ENCODE results near the gene NRDC.

DNA sequence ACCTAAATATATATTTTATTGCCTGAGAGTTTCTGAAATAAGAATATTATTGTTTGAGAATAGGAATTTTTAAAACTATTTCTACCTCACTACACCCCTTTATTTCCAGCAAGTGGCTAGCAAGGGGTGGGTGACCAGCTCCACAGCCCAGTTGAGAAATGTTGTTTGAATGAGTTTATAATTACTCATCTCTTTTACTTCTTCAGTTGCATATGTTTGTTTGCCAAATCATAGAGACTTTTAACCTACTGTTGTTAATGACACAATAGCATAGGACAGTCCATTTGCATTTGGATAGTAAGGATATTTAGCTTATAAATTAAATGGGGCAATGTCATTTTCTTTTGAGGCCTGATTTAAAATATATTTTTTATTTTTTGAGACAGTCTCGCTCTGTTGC, 127.8 kb downstream of the NRDC start:
- TF ChIP-seq, protein P1, sequence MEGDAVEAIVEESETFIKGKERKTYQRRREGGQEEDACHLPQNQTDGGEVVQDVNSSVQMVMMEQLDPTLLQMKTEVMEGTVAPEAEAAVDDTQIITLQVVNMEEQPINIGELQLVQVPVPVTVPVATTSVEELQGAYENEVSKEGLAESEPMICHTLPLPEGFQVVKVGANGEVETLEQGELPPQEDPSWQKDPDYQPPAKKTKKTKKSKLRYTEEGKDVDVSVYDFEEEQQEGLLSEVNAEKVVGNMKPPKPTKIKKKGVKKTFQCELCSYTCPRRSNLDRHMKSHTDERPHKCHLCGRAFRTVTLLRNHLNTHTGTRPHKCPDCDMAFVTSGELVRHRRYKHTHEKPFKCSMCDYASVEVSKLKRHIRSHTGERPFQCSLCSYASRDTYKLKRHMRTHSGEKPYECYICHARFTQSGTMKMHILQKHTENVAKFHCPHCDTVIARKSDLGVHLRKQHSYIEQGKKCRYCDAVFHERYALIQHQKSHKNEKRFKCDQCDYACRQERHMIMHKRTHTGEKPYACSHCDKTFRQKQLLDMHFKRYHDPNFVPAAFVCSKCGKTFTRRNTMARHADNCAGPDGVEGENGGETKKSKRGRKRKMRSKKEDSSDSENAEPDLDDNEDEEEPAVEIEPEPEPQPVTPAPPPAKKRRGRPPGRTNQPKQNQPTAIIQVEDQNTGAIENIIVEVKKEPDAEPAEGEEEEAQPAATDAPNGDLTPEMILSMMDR (IDR thresholded peaks at IDR 0.05): no peak
- TF ChIP-seq POLR2A (IDR thresholded peaks at IDR 0.05): no peak
- TF ChIP-seq EP300 (IDR thresholded peaks at IDR 0.05): no peak

Measured in tibial nerve (tissue), 4 donors.